GM18909 (cell line): ENCODE data around the gene IL26.
"Not testable (repeated sequence)": the region's sequence is repeated elsewhere in the genome, so short reads cannot be mapped to it uniquely, and the experiment has no call there.

Source experiments
- ATAC-seq: cut with Tn5 transposase; IDR thresholded peaks from one replicate; pipeline ENCODE4 v1.9.1; 2021; ENCODE audit warnings: mild to moderate bottlenecking; ENCODE audit not compliant: unreplicated experiment, poor library complexity

The IL26 gene

GRCh38 chr12:68240975-68241374, 15.4 kb upstream of the IL26 start:
- ATAC-seq = peak; percentile 97

- ATAC-seq = no peak
Measured at GRCh38 chr12:68240079-68240478, 14.5 kb upstream of the IL26 start.

- no peak for ATAC-seq
Measured at GRCh38 chr12:68239309-68239982, 13.8 kb upstream of the IL26 start.

GRCh38 chr12:68237619-68238018, 12.0 kb upstream of the IL26 start:
- no peak for ATAC-seq

- ATAC-seq = no peak
Measured at GRCh38 chr12:68237078-68237477, 11.5 kb upstream of the IL26 start.

GRCh38 chr12:68236421-68237059, 10.9 kb upstream of the IL26 start:
- peak; percentile 63 for ATAC-seq

- ATAC-seq = no peak
Measured at GRCh38 chr12:68235576-68235975, 10.0 kb upstream of the IL26 start.

- ATAC-seq = no peak
Measured at GRCh38 chr12:68234140-68234539, 8.5 kb upstream of the IL26 start.

GRCh38 chr12:68233498-68233897, 7.9 kb upstream of the IL26 start:
- ATAC-seq = no peak

- ATAC-seq = no peak
Measured at GRCh38 chr12:68231691-68232090, 6.1 kb upstream of the IL26 start.

- ATAC-seq = peak; percentile 51
Measured at GRCh38 chr12:68231229-68231628, 5.6 kb upstream of the IL26 start.

GRCh38 chr12:68229956-68230355, 4.3 kb upstream of the IL26 start:
- ATAC-seq = no peak

- no peak for ATAC-seq
Measured at GRCh38 chr12:68227356-68227755, 1.7 kb upstream of the IL26 start.

GRCh38 chr12:68224613-68225285, 861 bp downstream of the IL26 start:
- no peak for ATAC-seq

GRCh38 chr12:68223067-68223747, 2.4 kb downstream of the IL26 start:
- ATAC-seq = peak; percentile 93

- no peak for ATAC-seq
Measured at GRCh38 chr12:68222326-68222725, 3.3 kb downstream of the IL26 start.

- ATAC-seq = no peak
Measured at GRCh38 chr12:68221497-68221896, 4.1 kb downstream of the IL26 start.

- no peak for ATAC-seq
Measured at GRCh38 chr12:68210875-68211274, 14.7 kb downstream of the IL26 start.

- not testable (repeated sequence) for ATAC-seq
Measured at GRCh38 chr12:68209048-68209728, 16.4 kb downstream of the IL26 start.

GRCh38 chr12:68207276-68207675, 18.3 kb downstream of the IL26 start:
- ATAC-seq = no peak
